SK-N-MC (cell line): ENCODE results near the gene HRC.
"Not testable (repeated sequence)": the region's sequence is repeated elsewhere in the genome, so short reads cannot be mapped to it uniquely, and the experiment has no call there.

Experiments
- DNase-seq: peaks from one replicate; pipeline ENCODE4 v3.0.0-alpha.2; 2011; ENCODE audit warnings: low read depth, low spot score
- H3K27ac ChIP-seq: fragments of 200-600 bp; sonication (generic); 2 replicates; pipeline ENCODE4 v1.5.1; 2016; ENCODE audit warnings: mixed run types
- H3K36me3 ChIP-seq: fragments of 200-600 bp; sonication (generic); 2 replicates; pipeline ENCODE4 v1.6.1; 2017; ENCODE audit warnings: antibody characterized with exemption, low read length, mixed read lengths; ENCODE audit not compliant: insufficient read depth
- H3K4me3 ChIP-seq: fragments of 200-600 bp; sonication (generic); 2 replicates; pipeline ENCODE4 v1.5.1; 2016
- H3K9ac ChIP-seq: fragments of 200-600 bp; sonication (generic); 2 replicates; pipeline ENCODE4 v1.8.0; 2017; ENCODE audit warnings: mixed run types, mixed read lengths; ENCODE audit not compliant: insufficient read length
- H3K9me3 ChIP-seq: fragments of 200-600 bp; sonication (generic); 2 replicates; pipeline ENCODE4 v1.6.1; 2017; ENCODE audit warnings: low read depth, mild to moderate bottlenecking, antibody characterized with exemption, low read length, moderate library complexity, mixed read lengths
- EZH2 ChIP-seq: fragments of 200-600 bp; sonication (generic); IDR thresholded peaks from one replicate; pipeline ENCODE4 v1.6.1; 2017; ENCODE audit warnings: antibody characterized with exemption
- FOXP2 ChIP-seq: optimal IDR thresholded peaks from 2 replicates; pipeline ENCODE3; 2011; ENCODE audit warnings: mild to moderate bottlenecking, moderate library complexity; ENCODE audit not compliant: insufficient read depth; ENCODE audit errors: extremely low read length, control extremely low read depth
- POLR2AphosphoS5 ChIP-seq: IDR thresholded peaks from 2 replicates; pipeline ENCODE4 v1.6.1; 2012; ENCODE audit warnings: mild to moderate bottlenecking, low read depth, low read length, borderline replicate concordance

The HRC gene

DNA sequence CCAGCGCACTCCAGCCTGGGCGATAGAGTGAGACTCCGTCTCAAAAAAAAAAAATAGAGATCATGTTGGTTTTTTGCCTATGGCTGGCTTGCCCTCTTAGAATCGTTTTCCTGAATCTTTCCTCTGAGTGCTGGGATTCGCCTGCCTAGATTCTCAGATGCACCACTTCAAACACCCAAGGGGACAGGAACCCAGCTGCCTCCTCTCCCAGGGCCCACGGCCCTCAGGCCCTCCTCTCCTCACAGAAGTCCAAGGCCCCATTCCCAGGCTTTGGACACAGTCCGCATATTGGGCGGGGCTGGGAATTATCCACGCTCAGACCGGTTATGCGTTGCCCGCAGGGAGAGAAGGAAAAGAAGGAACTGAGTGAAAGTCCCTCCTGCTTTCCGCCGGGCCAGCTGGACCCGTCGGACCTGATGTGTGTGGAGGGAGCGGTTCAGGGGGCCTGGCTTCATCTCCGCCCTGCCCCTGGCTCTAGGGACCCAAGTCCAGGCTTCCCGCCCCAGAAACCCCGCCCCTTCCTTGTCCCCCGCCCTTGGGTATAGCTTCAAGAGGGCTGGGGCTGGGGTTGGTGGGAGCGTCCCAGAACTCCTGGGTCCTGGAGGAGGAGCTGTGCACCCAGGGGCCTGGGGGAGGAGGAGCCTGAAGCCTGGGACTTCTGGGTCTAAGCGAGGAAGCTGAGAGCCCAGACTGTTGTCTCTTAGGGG is 30.0 kb downstream of the HRC start:
- no peak overlapping the region for H3K4me3 ChIP-seq
- TF ChIP-seq POLR2AphosphoS5: no peak
- no peak for TF ChIP-seq FOXP2
- TF ChIP-seq EZH2: no peak

GRCh38 chr19:49123285-49123684 is 31.9 kb downstream of the HRC start:
- not testable (repeated sequence) for DNase-seq, H3K4me3 ChIP-seq, H3K9ac ChIP-seq, H3K36me3 ChIP-seq, H3K9me3 ChIP-seq
- 0 out of 2 replicates have a peak overlapping the region, but pooled peaks have one; percentile 1 for H3K27ac ChIP-seq

More for the DNA sequence above, 30.0 kb downstream of the HRC start:
- DNase-seq: no peak
- no peaks in the 10 kb centered on the region for H3K9me3 ChIP-seq
- H3K9ac ChIP-seq: no peak overlapping the region
- H3K36me3 ChIP-seq: peaks cover 6% of the 10 kb centered on the region; the same call in 1 of the 2 replicates
- peak overlapping the region; percentile 63 for H3K27ac ChIP-seq

GRCh38 chr19:49121841-49122240 is 33.4 kb downstream of the HRC start:
- H3K27ac ChIP-seq: peak overlapping the region; percentile 80
- H3K9ac ChIP-seq: not testable (repeated sequence)

DNA sequence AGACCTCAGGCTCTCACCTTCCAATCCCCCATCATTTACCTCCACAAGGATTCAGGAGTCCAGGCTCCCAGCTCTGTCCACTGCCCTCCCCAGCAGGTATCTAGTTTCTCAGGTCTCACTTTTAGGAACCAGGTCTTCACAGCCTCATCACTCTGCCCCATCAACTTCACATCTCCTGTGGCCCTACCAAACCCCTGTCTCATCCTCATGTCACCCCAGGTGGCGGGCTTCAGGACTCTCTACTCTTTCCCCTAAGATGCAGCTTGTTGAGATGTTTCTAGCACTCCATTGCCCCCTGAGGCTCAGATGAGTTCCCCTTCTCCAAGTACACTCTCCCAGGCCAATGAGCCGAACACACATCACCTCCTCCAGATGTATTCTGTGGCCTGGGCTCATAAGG is 34.3 kb downstream of the HRC start:
- Histone ChIP-seq H3K9ac (peak overlapping the region; percentile 89), H3K27ac (no peak overlapping the region; the same call in 1 of the 2 replicates), H3K4me3 (peak overlapping the region; percentile 82), H3K36me3 (peaks cover 9% of the 10 kb centered on the region; the same call in 1 of the 2 replicates), H3K9me3 (no peaks in the 10 kb centered on the region)
- TF ChIP-seq FOXP2: no peak
- TF ChIP-seq POLR2AphosphoS5: no peak
- TF ChIP-seq EZH2: no peak
- no peak for DNase-seq

More at GRCh38 chr19:49121841-49122240, 33.4 kb downstream of the HRC start:
- DNase-seq, H3K4me3 ChIP-seq, H3K9me3 ChIP-seq, H3K36me3 ChIP-seq: not testable (repeated sequence)

DNA sequence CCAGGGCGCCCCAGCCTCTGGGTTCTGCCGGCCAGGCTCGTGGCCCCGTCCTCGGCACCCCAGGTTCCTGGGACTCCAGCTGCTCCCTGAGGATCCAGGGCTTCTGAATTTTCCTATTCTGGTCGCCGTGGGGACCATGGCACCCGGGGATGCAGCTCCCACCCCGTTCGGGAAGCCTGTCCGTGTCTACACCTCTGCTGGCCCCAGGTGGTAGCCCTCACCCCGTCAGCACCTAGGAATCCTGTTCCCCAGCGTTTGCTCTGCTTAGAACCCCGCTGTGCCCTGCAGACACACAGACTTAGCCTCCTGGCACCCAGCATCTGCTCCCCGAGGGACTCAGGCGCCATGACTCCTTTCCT is 34.9 kb downstream of the HRC start:
- H3K9me3 ChIP-seq: no peaks in the 10 kb centered on the region
- TF ChIP-seq POLR2AphosphoS5 (no peak), FOXP2 (no peak), EZH2 (no peak)
- no peak for DNase-seq
- no peak overlapping the region; the same call in 1 of the 2 replicates for H3K27ac ChIP-seq
- H3K4me3 ChIP-seq: peak overlapping the region; percentile 82
- H3K9ac ChIP-seq: peak overlapping the region; percentile 89
- peaks cover 9% of the 10 kb centered on the region; the same call in 1 of the 2 replicates for H3K36me3 ChIP-seq

- TF ChIP-seq EZH2 (no peak), POLR2AphosphoS5 (no peak), FOXP2 (no peak)
- Histone ChIP-seq H3K9ac (peak within 1 kb of the TSS; percentile 89), H3K9me3 (no peaks in the 10 kb centered on the region), H3K36me3 (peaks cover 9% of the 10 kb centered on the region; the same call in 1 of the 2 replicates), H3K4me3 (peak within 1 kb of the TSS; percentile 82), H3K27ac (peak within 1 kb of the TSS; percentile 83)
- DNase-seq: no peak
These were observed 35.5 kb downstream of the HRC start, which contains the start of gene PPFIA3 for GRCh38 chr19:49119411-49120324. PPFIA3 (plus strand) TSS chr19:49119544; CDS start chr19:49127874, 8,330 bp downstream.

DNA sequence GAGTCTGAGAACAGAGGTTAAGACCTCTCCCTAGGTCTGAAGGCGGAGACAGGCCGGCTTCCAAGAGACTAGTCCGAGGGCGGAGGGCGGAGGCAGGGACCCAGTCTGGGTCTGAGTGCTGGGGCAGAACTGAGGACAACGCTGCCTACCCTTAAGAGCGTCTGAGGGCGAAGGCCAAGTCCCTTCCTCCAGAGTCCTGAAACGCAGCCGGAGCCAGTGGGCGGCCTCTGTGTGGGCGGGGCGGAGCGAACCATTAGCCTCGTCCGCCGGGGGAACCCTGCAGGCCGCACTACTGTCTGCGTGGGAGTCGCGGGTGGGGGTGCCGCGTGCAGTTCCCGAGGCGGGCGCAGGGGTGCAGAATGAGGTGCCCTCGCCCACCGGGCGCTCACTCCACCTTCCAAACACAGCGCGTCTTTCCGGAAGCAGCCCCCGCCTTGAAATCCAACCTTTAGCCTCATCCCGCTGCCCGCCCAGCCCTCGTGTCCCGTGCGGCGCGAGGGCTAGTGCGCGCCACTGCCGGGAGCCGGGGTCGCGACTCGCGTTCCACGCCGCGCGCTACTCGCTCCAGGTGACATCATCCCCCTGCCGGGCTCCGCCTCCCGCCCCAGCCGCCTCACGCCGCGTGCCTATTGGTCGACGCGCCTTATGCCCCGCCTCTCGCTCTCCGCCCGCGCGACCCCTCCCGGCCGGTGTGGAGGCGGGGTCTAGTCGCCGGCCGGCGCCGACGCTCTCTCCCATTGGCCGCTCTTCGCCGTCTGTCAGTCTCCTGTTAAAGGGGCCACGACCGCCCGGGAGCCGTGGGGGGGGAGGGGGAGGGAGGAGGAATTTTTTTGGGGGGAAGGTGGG is 36.4 kb downstream of the HRC start, which contains the start of gene C19orf73:
Gene C19orf73, minus strand, starts transcription at position 579 of the 846 bp plus-strand sequence. Its CDS starts 121 bp downstream, at position 458.
- TF ChIP-seq POLR2AphosphoS5: peak; percentile 86; the same call in 1 of the 2 replicates
- no peak for TF ChIP-seq EZH2
- peak; percentile 88 for TF ChIP-seq FOXP2
- no peak for DNase-seq

More for the DNA sequence above, 36.4 kb downstream of the HRC start, which contains the start of gene C19orf73:
- Histone ChIP-seq H3K36me3 (peaks cover 9% of the 10 kb centered on the region; the same call in 1 of the 2 replicates), H3K27ac (peak within 1 kb of the TSS; percentile 83), H3K9ac (peak within 1 kb of the TSS; percentile 89), H3K9me3 (no peaks in the 10 kb centered on the region), H3K4me3 (peak within 1 kb of the TSS; percentile 82)
